LNCaP clone FGC (cell line): ENCODE results near the gene PTPRQ.
"Not testable (repeated sequence)": the region's sequence is repeated elsewhere in the genome, so short reads cannot be mapped to it uniquely, and the experiment has no call there.

Experiments used
- DNase-seq: peaks from one replicate; pipeline ENCODE4 v3.0.0-alpha.2; 2011; ENCODE audit warnings: low read depth
- H3K4me3 ChIP-seq: 2 replicates; pipeline ENCODE4 v1.5.1; 2011; ENCODE audit warnings: mild to moderate bottlenecking, low read depth, low read length, control low read depth
- TF ChIP-seq, protein P1 (sequence below): IDR thresholded peaks from 2 replicates; pipeline ENCODE4 v1.5.1; 2012; ENCODE audit warnings: mild to moderate bottlenecking; ENCODE audit not compliant: control insufficient read depth, insufficient read depth; ENCODE audit errors: extremely low read depth

PTPRQ gene

DNA sequence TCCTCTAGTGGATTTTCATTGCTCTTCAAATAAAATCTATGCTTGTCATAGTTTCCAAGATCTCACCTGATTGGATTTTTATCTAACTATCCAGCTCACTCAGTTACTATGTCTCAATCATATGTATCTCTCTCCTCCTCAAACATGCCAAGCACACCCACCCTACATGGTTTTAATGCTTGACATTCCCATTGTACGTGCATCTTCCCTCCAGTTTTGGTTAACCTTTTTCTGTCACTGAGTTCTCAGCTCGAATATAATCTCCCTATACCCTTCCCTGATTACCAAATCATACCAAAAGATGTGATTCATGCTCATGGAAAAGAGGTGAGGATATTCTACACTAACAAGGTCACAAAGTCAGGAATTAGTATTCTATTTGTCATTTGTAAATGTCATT, 12.0 kb upstream of the PTPRQ start:
- TF ChIP-seq, protein P1, sequence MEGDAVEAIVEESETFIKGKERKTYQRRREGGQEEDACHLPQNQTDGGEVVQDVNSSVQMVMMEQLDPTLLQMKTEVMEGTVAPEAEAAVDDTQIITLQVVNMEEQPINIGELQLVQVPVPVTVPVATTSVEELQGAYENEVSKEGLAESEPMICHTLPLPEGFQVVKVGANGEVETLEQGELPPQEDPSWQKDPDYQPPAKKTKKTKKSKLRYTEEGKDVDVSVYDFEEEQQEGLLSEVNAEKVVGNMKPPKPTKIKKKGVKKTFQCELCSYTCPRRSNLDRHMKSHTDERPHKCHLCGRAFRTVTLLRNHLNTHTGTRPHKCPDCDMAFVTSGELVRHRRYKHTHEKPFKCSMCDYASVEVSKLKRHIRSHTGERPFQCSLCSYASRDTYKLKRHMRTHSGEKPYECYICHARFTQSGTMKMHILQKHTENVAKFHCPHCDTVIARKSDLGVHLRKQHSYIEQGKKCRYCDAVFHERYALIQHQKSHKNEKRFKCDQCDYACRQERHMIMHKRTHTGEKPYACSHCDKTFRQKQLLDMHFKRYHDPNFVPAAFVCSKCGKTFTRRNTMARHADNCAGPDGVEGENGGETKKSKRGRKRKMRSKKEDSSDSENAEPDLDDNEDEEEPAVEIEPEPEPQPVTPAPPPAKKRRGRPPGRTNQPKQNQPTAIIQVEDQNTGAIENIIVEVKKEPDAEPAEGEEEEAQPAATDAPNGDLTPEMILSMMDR = no peak
- H3K4me3 ChIP-seq = no peak overlapping the region
- DNase-seq = no peak

DNA sequence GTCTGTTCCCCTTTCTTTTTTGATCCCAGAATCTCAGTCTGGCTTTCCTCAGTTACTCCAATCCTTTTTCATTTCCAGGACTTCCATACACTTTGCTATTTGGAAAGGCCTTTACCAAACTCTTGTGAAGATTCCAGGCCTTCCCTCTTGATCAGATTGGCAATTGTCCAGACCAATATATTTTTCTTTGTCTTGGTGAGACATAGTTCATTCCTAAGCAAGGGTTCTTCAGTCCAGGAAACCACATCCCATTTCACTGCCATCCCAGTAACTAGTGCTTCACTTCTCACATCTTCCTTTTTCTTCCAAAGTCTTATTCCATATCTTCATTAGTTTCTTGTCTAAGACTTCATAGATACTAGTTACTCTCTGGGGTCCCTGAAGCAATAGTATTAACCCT, 2.1 kb upstream of the PTPRQ start:
- no peak for DNase-seq
- TF ChIP-seq, protein P1 = no peak
- no peak overlapping the region for H3K4me3 ChIP-seq

DNA sequence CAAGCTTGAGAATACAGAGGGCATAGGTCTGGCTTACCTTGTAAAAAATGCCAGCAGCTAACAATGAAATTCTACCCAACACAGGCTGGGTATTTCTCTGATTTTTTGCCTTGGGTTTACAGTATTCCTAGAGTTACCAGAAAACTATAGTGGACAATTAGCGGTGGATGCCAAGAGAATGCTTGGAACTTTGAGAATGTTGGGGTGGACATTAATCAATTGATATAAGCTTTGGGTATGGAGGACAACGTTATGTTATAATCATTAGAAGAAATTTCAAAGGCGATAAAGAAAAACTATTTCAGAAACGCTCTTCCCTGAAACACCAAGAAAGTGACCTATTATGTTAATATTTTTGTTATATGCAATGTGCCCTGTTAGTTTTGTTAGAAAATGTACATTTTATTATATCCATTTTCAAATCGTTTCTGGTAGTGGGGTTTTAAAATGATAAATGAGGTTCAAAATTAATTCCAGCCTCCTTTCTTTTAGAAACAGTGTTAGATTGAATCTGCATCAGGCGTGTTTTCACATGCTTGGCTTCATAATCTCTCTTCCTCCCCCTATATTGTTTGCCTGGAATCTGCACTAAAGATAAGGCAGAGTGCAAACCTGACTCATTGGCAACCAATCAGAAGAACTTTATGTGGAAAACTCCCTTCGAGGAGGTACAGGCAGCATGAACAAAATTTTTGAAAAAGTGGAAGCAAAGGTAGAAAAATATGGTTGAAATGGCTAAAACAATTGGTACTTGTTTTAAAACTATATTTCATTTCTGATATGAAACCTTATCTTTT, 1.4 kb upstream of the PTPRQ start:
- TF ChIP-seq, protein P1 = no peak
- DNase-seq = peak; percentile 45
- no peak overlapping the region for H3K4me3 ChIP-seq

DNA sequence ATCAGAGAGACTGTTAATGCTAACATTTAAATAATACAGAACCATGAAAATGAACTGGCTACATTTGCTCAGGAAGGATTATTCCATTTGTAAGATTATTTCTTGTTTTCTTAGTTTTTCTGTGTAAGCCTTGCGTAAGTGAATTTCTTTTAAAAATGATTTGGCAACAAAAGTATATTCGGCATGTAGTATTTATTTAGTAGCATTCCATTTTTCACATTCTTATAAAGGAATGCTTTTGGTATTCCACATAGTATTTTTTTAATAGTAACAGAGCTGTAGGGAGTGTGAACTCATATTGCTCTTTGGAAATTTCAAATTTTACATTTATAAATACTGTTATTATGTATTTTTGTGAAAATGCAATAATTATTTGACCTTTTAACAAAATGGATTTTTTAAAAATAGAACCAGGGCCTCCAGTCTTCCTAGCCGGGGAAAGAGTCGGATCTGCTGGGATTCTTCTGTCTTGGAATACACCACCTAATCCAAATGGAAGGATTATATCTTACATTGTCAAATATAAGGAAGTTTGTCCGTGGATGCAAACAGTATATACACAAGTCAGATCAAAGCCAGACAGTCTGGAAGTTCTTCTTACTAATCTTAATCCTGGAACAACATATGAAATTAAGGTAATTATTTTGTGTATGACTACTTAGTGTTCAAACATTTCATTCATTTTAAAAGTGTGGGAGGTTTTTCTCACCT, 1.2 kb downstream of the PTPRQ start:
- no peak for DNase-seq
- no peak overlapping the region for H3K4me3 ChIP-seq
- TF ChIP-seq, protein P1 = no peak

DNA sequence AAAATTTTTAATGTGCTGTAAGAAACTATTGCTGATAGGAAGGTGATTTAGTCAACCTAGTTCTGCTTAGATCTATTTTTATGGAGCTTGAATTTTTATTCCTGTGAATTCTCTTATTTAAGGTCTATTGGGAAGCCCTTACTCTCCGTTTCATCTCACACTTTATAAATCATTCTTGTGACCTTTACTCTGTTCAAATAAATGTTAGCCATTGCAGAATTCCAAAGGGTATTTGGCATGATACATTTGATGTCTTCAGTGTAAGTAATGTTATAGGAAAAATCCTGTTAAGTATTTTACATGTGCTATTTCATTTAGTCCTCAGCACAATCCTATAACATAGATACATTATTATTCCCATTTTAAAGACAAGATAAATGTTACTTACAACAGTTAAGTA, 12.5 kb downstream of the PTPRQ start:
- no peak overlapping the region for H3K4me3 ChIP-seq
- TF ChIP-seq, protein P1 = no peak
- DNase-seq = no peak

DNA sequence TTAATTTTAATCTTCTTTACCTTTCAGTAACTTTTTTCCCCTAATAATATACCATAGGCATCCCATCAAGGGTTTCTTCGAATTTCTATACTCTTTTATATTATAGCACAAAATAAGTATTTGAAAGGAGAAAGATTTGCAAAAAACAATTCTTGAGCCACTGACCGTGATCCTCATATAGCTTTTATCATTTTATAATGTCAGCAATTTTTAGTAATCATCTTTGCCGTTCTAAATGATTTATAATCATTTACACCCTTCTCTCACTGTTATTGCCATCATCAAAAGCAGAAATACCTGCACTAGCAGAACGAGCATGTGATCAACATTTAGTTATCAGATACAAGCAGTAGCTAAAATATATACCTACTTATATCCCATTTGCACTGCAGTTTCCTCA, 16.9 kb downstream of the PTPRQ start:
- DNase-seq = no peak

DNA sequence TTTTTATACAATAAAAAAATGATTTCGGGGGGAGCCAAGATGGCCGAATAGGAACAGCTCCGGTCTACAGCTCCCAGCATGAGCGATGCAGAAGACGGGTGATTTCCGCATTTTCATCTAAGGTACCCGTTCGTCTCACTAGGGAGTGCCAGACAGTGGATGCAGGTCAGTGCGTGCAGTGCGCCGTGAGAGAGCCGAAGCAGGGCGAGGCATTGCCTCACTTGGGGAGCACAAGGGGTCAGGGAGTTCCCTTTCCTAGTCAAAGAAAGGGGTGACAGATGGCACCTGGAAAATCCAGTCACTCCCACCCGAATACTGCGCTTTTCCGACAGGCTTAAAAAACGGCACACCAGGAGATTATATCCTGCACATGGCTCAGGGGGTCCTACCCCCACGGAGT, 17.8 kb downstream of the PTPRQ start:
- not testable (repeated sequence) for DNase-seq, H3K4me3 ChIP-seq

More for the DNA sequence above, 16.9 kb downstream of the PTPRQ start:
- TF ChIP-seq, protein P1 = no peak
- no peak overlapping the region for H3K4me3 ChIP-seq
